IPS-11a (cell line): ENCODE measurements around the gene TSFM.

ENCODE experiments used
- H3K4me3 ChIP-seq: one replicate; pipeline ENCODE4 v1.5.1; 2013; ENCODE audit warnings: low read depth, low read length, control low read depth

Gene TSFM

GRCh38 chr12:57782608-57783465 lies at the start of gene TSFM:
Gene TSFM, plus strand, starts transcription at chr12:57782787. Its CDS starts 15 bp downstream, at chr12:57782802.
- H3K4me3 ChIP-seq, result peak within 1 kb of the TSS; percentile 100

- no peak overlapping the region for H3K4me3 ChIP-seq
These were observed 48.7 kb upstream of the TSFM start for GRCh38 chr12:57733928-57734327.

GRCh38 chr12:57734591-57734990 lies 48.0 kb upstream of the TSFM start:
- H3K4me3 ChIP-seq, result no peak overlapping the region

GRCh38 chr12:57735198-57735855 lies 47.3 kb upstream of the TSFM start:
- H3K4me3 ChIP-seq, result peak overlapping the region; percentile 17

GRCh38 chr12:57735952-57736740 lies 46.4 kb upstream of the TSFM start:
- peak overlapping the region; percentile 17 for H3K4me3 ChIP-seq

GRCh38 chr12:57736741-57737466 lies 45.7 kb upstream of the TSFM start:
- no peak overlapping the region for H3K4me3 ChIP-seq

GRCh38 chr12:57737467-57738460 lies 44.8 kb upstream of the TSFM start:
- H3K4me3 ChIP-seq, result peak overlapping the region; percentile 8

GRCh38 chr12:57738661-57739237 lies 43.8 kb upstream of the TSFM start, which contains the start of gene AGAP2:
Gene AGAP2, minus strand, starts transcription at chr12:57738742. Its CDS starts 496 bp downstream, at chr12:57738246.
- peak within 1 kb of the TSS; percentile 30 for H3K4me3 ChIP-seq

GRCh38 chr12:57739387-57739786 lies 43.2 kb upstream of the TSFM start:
- H3K4me3 ChIP-seq, result no peak overlapping the region

- H3K4me3 ChIP-seq, result no peak overlapping the region
These were observed 42.6 kb upstream of the TSFM start for GRCh38 chr12:57739914-57740538.

GRCh38 chr12:57740656-57741412 lies 41.8 kb upstream of the TSFM start:
- H3K4me3 ChIP-seq, result no peak overlapping the region

GRCh38 chr12:57741413-57741789 lies 41.2 kb upstream of the TSFM start:
- H3K4me3 ChIP-seq, result no peak overlapping the region

- no peak overlapping the region for H3K4me3 ChIP-seq
These were observed 40.5 kb upstream of the TSFM start for GRCh38 chr12:57741844-57742738.

GRCh38 chr12:57743769-57744168 lies 38.8 kb upstream of the TSFM start:
- no peak overlapping the region for H3K4me3 ChIP-seq

- peak overlapping the region; percentile 76 for H3K4me3 ChIP-seq
These were observed 38.3 kb upstream of the TSFM start for GRCh38 chr12:57744194-57744776.

GRCh38 chr12:57744777-57745484 lies 37.7 kb upstream of the TSFM start, which contains the start of gene TSPAN31:
Gene TSPAN31, plus strand, starts transcription at chr12:57745039. Its CDS starts 116 bp downstream, at chr12:57745155.
- H3K4me3 ChIP-seq, result peak within 1 kb of the TSS; percentile 76
